Measurements from ENCODE around the gene BCAR3. TPM values are rescaled to one million over a fixed set of nuclear protein-coding genes. Genes with fewer than 3 reads are reported as not detected.

The BCAR3 gene
- total RNA-seq, 1 donor from 2014 or later, result 74.8 TPM

DNA sequence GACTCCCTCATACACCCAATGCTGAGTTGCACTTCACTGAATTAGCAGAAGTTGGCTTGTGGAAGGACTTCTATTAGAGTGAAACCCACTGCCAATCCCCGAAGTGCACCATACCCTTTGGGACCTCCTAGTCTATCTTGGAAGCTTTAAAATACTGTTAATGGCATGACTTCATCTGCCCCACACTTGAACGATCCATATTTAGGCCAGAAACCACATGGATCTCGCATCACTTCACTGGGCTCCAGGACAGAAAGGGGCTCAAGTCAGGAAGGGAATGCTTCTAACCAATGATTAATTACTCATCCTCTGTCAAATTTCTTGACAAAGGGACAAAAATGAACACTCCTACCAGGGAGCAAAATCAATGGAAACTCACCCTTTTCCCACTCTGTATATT lies 69.1 kb downstream of the BCAR3 start:
- TF ChIP-seq, protein P1, sequence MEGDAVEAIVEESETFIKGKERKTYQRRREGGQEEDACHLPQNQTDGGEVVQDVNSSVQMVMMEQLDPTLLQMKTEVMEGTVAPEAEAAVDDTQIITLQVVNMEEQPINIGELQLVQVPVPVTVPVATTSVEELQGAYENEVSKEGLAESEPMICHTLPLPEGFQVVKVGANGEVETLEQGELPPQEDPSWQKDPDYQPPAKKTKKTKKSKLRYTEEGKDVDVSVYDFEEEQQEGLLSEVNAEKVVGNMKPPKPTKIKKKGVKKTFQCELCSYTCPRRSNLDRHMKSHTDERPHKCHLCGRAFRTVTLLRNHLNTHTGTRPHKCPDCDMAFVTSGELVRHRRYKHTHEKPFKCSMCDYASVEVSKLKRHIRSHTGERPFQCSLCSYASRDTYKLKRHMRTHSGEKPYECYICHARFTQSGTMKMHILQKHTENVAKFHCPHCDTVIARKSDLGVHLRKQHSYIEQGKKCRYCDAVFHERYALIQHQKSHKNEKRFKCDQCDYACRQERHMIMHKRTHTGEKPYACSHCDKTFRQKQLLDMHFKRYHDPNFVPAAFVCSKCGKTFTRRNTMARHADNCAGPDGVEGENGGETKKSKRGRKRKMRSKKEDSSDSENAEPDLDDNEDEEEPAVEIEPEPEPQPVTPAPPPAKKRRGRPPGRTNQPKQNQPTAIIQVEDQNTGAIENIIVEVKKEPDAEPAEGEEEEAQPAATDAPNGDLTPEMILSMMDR (conservative IDR thresholded peaks at IDR 0.05; ENCODE audit: low read depth, low read length), result no peak
- DNase-seq (ENCODE audit: low read depth), result no peak

DNA sequence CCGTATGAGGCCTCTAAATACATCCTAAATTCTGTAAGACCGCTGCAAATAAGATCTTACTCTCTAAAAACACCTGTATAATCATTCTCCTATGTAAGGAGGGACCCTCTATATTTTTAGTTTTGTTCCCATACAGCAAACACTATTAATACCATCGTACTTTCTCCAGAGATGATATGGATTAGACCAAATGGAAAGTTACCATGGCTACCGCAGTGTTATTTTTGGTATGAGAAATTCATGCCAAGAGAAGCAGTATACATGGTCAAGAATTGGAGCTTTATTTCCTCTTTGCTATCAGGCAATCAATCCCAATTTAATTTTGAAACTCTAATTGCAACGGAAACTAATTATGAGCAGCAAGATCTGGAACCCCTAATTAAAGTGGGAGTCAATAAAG lies 70.0 kb downstream of the BCAR3 start:
- no peak overlapping the region for H3K4me3 ChIP-seq (ENCODE audit: low read depth, low read length)
- TF ChIP-seq, protein P1 (conservative IDR thresholded peaks at IDR 0.05; ENCODE audit: low read depth, low read length), result no peak
- no peak for DNase-seq (ENCODE audit: low read depth)

More for the DNA sequence above, 69.1 kb downstream of the BCAR3 start:
- no peak overlapping the region for H3K4me3 ChIP-seq (ENCODE audit: low read depth, low read length)

GRCh38 chr1:93609536-93609935 lies 72.1 kb downstream of the BCAR3 start:
- TF ChIP-seq, protein P1 (conservative IDR thresholded peaks at IDR 0.05; ENCODE audit: low read depth, low read length), result no peak
- DNase-seq (ENCODE audit: low read depth), result no peak
- no peak overlapping the region for H3K4me3 ChIP-seq (ENCODE audit: low read depth, low read length)

GRCh38 chr1:93608187-93609109 lies 73.2 kb downstream of the BCAR3 start:
- H3K4me3 ChIP-seq (ENCODE audit: low read depth, low read length), result no peak overlapping the region
- no peak for DNase-seq (ENCODE audit: low read depth)
- TF ChIP-seq, protein P1 (conservative IDR thresholded peaks at IDR 0.05; ENCODE audit: low read depth, low read length), result no peak

- TF ChIP-seq, protein P1 (conservative IDR thresholded peaks at IDR 0.05; ENCODE audit: low read depth, low read length), result no peak
- no peak overlapping the region for H3K4me3 ChIP-seq (ENCODE audit: low read depth, low read length)
- no peak for DNase-seq (ENCODE audit: low read depth)
These were observed 73.8 kb downstream of the BCAR3 start for GRCh38 chr1:93607814-93608186.

DNA sequence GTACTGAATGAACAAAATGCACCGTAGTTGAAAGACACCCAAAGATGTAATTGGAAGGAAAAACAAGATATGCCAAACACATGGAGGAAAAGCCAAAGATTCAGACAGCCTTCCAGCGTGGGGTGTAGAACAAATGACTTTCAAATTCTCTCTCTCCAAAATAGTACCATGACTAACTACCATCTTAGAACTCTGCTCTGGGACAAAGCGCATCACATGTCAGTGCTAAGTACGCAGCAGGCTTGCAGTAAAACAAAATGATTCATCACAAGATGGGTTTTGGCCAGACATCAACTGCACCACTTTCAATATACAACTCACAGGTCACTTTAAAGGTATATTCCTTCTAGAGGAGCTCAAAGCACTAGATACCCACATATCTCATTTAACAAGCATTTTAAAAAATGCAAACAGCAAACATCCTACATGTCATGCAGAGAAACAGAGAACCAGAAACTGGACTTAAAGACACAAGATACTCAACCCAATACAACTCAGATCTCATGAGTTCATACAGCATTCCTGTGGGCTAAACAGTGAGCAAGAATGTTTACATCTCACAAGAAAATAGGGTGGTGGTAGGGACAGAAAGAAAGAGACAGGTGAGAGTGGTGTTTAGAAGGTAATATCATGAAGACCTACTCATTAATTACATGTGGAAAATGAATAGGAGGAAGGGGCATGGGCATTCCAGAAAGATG lies 75.7 kb downstream of the BCAR3 start:
- DNase-seq (ENCODE audit: low read depth), result peak; percentile 78
- no peak overlapping the region for H3K4me3 ChIP-seq (ENCODE audit: low read depth, low read length)
- TF ChIP-seq, protein P1 (conservative IDR thresholded peaks at IDR 0.05; ENCODE audit: low read depth, low read length), result no peak
